ENCODE measurements around the gene ABHD12.
"Not testable (repeated sequence)": the region's sequence is repeated elsewhere in the genome, so short reads cannot be mapped to it uniquely, and the experiment has no call there.

Gene ABHD12

GRCh38 chr20:25316506-25317190 lies 74.0 kb downstream of the ABHD12 start:
- Mint-ChIP-seq H3K4me3 (no peak overlapping the region), H3K4me1 (peaks cover 27% of the 10 kb centered on the region), H3K27me3 (no peaks in the 10 kb centered on the region), H3K9me3 (no peaks in the 10 kb centered on the region), H3K27ac (no peak overlapping the region), H3K36me3 (peaks cover 11% of the 10 kb centered on the region)
- no peak for DNase-seq
- CTCF ChIA-PET, result interaction anchor here (0.8 to 1.4 kb wide), 2 partner anchors 11 to 21 kb away, joined by 3 to 4 read pairs; no protein-coding TSS in a partner anchor

- no peaks in the 10 kb centered on the region for H3K27me3 Mint-ChIP-seq
- peaks cover 12% of the 10 kb centered on the region for H3K36me3 Mint-ChIP-seq
- H3K9me3 Mint-ChIP-seq, result no peaks in the 10 kb centered on the region
- H3K27ac Mint-ChIP-seq, result no peak overlapping the region
- DNase-seq, result no peak
- peaks cover 35% of the 10 kb centered on the region for H3K4me1 Mint-ChIP-seq
- CTCF ChIA-PET, result interaction anchor here (1.2 to 2.1 kb wide), 2 partner anchors 21 to 84 kb away, joined by 3 to 10 read pairs; no protein-coding TSS in a partner anchor
- H3K4me3 Mint-ChIP-seq, result no peak overlapping the region
These were observed 75.0 kb downstream of the ABHD12 start for GRCh38 chr20:25315418-25316210.

- Mint-ChIP-seq H3K36me3 (peaks cover 11% of the 10 kb centered on the region), H3K4me1 (peaks cover 43% of the 10 kb centered on the region), H3K27me3 (no peaks in the 10 kb centered on the region), H3K9me3 (no peaks in the 10 kb centered on the region), H3K4me3 (no peak overlapping the region), H3K27ac (peak overlapping the region; percentile 7)
- CTCF ChIA-PET, result interaction anchor here (1.2 to 2.1 kb wide), 2 partner anchors 20 to 85 kb away, joined by 3 to 10 read pairs; no protein-coding TSS in a partner anchor
- DNase-seq, result no peak
These were observed 75.9 kb downstream of the ABHD12 start for GRCh38 chr20:25314497-25315417.

- no peak overlapping the region for H3K4me3 Mint-ChIP-seq
- CTCF ChIA-PET, result no interaction called here
- H3K27me3 Mint-ChIP-seq, result no peaks in the 10 kb centered on the region
- no peak for DNase-seq
- H3K9me3 Mint-ChIP-seq, result no peaks in the 10 kb centered on the region
- H3K4me1 Mint-ChIP-seq, result peaks cover 45% of the 10 kb centered on the region
- H3K27ac Mint-ChIP-seq, result peak overlapping the region; percentile 85
- peaks cover 11% of the 10 kb centered on the region for H3K36me3 Mint-ChIP-seq
These were observed 77.0 kb downstream of the ABHD12 start for GRCh38 chr20:25313593-25313992.

DNA sequence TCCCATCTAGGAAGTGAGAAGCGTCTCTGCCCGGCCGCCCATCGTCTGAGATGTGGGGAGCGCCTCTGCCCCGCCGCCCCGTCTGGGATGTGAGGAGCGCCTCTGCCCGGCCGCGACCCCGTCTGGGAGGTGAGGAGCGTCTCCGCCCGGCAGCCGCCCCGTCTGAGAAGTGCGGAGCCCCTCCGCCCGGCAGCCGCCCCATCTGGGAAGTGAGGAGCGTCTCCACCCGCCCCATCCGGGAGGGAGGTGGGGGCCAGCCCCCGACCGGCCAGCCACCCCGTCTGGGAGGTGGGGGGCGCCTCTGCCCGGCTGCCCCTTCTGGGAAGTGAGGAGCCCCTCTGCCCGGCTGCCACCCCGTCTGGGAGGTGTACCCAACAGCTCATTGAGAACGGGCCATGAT lies 77.9 kb downstream of the ABHD12 start:
- H3K27me3 Mint-ChIP-seq, CTCF ChIA-PET, DNase-seq, H3K4me3 Mint-ChIP-seq, H3K9me3 Mint-ChIP-seq, H3K27ac Mint-ChIP-seq: not testable (repeated sequence)
- H3K4me1 Mint-ChIP-seq, result peaks cover 45% of the 10 kb centered on the region
- peaks cover 11% of the 10 kb centered on the region for H3K36me3 Mint-ChIP-seq

DNA sequence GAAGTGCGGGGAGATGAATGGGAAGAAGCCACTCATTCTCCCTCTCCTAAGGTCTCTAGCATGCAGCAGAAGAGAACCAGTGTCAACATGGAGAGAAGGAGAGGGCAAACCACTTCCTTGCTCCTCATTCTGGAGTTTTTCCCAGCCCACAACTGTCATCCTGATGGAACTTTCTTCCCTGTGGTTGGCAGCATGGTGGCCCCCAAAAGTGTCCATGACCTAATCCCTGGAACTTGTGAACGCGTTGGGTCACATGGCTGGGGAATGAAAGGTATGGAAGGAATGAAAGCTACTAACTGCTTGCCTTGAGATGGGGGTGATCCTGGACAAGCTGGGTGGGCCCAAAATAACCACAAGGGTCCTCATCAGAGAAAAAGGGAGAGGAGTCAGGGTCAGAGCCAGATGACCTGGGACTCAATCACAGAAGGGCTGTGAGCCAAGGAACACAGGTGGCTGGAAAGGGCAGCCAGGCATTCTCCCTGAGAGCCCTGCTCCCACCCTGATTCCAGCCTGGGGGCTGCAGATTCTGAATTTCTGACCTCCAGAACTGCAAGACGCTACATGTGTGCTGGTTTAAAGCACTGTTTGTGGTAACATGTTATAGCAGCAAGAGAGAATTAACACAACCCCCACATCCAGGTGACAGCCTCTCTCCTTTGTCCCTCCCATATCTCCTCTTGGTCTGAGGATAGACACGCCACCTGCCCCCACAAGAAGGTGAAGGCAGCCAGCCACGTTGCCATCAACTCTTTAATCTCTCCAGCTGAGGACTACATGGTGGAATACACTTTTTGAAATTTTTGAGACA lies 79.5 kb downstream of the ABHD12 start:
- H3K27ac Mint-ChIP-seq, result peak overlapping the region; percentile 88
- no peaks in the 10 kb centered on the region for H3K27me3 Mint-ChIP-seq
- CTCF ChIA-PET, result interaction anchor here (0.8 to 3.9 kb wide), 5 partner anchors 11 to 123 kb away, joined by 3 to 33 read pairs (median 3); no protein-coding TSS in a partner anchor
- H3K36me3 Mint-ChIP-seq, result peaks cover 11% of the 10 kb centered on the region
- no peaks in the 10 kb centered on the region for H3K9me3 Mint-ChIP-seq
- peaks cover 40% of the 10 kb centered on the region for H3K4me1 Mint-ChIP-seq
- peak overlapping the region; percentile 60 for H3K4me3 Mint-ChIP-seq
- no peak for DNase-seq

- H3K9me3 Mint-ChIP-seq, result no peaks in the 10 kb centered on the region
- H3K4me1 Mint-ChIP-seq, result peaks cover 37% of the 10 kb centered on the region
- peaks cover 8% of the 10 kb centered on the region for H3K36me3 Mint-ChIP-seq
- CTCF ChIA-PET, result interaction anchor here (0.8 to 3.9 kb wide), 5 partner anchors 12 to 124 kb away, joined by 3 to 33 read pairs (median 3); no protein-coding TSS in a partner anchor
- H3K27me3 Mint-ChIP-seq, result no peaks in the 10 kb centered on the region
- peak overlapping the region; percentile 60 for H3K4me3 Mint-ChIP-seq
- H3K27ac Mint-ChIP-seq, result peak overlapping the region; percentile 88
- DNase-seq, result peak; percentile 69
These were observed 80.2 kb downstream of the ABHD12 start for GRCh38 chr20:25310268-25310920.

DNA sequence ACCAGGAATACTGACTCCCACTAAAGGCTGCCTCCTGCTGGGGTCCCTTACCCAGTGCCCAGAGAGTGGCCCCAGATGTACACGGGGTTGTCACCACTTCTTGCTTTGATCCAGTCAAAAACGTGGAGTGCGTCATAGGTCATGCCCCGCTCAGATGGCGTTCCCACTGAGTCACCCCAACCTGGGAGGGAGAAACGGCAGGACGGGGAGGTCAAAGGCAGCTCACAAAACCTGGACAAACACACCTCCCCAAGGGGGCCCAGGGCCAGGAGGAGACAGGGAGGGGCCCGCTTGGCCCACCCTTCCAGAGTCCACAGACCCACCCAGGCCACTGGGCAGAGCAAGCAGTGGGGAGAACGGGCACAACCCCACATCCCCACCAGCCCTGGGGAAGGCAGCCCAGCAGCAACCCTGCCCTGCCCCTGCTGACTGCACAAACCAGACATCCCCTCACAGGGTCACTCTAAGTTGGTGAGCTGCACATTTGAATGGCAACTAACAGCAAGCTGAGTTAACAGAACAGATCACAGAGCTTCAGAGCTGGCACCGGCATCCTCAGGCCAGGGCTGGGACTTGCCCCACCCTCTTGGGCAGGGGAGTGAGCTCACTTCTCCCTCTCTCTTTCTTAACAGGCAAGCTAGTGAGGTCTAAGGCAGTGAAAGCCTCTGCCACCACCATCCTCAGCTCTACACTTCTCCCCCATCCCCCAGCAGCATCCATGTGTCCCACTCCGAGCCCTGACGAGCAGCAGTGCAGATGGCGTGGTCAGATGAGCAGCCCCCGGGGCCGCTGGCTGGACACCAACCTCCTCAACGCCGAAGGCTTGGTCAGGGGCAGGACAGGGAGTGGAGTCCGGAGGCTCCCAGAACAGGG lies 81.0 kb downstream of the ABHD12 start:
- Mint-ChIP-seq H3K27ac (peak overlapping the region; percentile 88), H3K4me3 (no peak overlapping the region), H3K4me1 (peaks cover 33% of the 10 kb centered on the region), H3K27me3 (no peaks in the 10 kb centered on the region), H3K36me3 (peaks cover 4% of the 10 kb centered on the region), H3K9me3 (no peaks in the 10 kb centered on the region)
- no peak for DNase-seq
- CTCF ChIA-PET, result interaction anchor here (1.0 to 3.9 kb wide), 2 partner anchors 10 to 89 kb away, joined by 7 to 33 read pairs; no protein-coding TSS in a partner anchor

DNA sequence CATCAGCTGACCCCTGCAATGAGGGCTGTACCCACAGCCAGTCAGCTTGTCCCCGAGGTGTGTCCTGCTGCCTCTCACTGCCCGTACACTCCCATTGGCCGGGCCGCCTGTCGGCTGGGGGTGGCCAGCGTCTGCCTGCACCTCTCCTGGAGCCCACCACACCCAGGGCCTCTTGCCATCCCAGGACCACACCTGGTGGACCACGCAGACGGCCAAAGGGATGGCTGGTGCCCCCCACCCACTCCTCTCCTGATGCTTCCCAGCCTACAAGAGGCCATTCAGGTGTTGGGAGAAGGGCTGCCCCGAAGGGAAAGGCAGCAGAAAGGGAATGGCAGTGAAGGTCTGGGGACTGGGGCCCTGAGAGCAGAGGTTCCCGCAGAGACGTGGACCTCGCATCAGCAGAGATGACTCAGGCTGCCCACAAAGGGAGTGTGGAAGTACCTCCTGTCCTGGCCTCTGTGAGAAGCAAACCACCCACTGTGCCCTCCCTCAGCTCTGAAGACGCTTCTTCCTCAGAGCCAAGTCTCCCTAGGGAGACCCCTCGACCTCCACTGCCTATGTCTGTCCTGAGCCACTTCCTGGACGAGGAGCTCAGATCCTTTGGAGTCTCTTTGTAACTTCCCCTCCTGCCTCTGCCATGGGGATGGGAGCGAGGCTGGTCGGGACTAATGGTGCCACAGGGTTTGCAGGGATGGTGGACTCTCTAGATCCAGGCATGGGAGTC lies 81.8 kb downstream of the ABHD12 start:
- DNase-seq, result no peak
- peak overlapping the region; percentile 19 for H3K27ac Mint-ChIP-seq
- CTCF ChIA-PET, result interaction anchor here (1.0 to 3.9 kb wide), 3 partner anchors 9 to 90 kb away, joined by 7 to 33 read pairs (median 7); no protein-coding TSS in a partner anchor
- H3K27me3 Mint-ChIP-seq, result no peaks in the 10 kb centered on the region
- H3K36me3 Mint-ChIP-seq, result peaks cover 4% of the 10 kb centered on the region
- peaks cover 28% of the 10 kb centered on the region for H3K4me1 Mint-ChIP-seq
- H3K9me3 Mint-ChIP-seq, result no peaks in the 10 kb centered on the region
- no peak overlapping the region for H3K4me3 Mint-ChIP-seq

DNA sequence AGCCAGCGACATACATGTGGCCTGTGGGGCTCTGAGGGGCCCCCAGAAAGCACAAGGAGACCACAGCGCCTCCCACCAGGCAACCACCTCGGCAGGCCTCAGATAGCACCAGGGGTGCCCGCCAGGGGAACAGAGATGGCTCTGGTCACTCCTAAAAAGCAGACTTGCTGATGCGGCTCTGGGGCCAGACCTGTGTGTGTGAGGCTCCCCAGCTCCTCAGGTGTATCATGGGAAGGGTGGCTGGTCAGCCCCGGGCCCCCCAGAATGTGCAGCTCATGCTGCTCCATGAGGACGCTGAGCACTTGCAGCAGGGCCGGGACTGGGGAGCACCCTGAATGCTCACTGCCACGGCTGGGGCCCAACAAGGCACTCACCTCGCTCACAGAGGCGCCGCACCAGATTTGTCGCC lies 82.5 kb downstream of the ABHD12 start:
- Mint-ChIP-seq H3K27ac (peak overlapping the region; percentile 58), H3K27me3 (no peaks in the 10 kb centered on the region), H3K36me3 (peaks cover 3% of the 10 kb centered on the region), H3K4me3 (no peak overlapping the region), H3K9me3 (no peaks in the 10 kb centered on the region), H3K4me1 (peaks cover 24% of the 10 kb centered on the region)
- DNase-seq, result no peak
- CTCF ChIA-PET, result interaction anchor here (2.1 to 3.9 kb wide), 2 partner anchors 13 to 90 kb away, joined by 7 to 33 read pairs; no protein-coding TSS in a partner anchor
